Measurements from ENCODE around the gene RDH13. TPM values are rescaled to one million over a fixed set of nuclear protein-coding genes. Genes with fewer than 3 reads are reported as not detected.

Gene RDH13
- total RNA-seq, 1 experiment from 2014 or later: 25.8 TPM

DNA sequence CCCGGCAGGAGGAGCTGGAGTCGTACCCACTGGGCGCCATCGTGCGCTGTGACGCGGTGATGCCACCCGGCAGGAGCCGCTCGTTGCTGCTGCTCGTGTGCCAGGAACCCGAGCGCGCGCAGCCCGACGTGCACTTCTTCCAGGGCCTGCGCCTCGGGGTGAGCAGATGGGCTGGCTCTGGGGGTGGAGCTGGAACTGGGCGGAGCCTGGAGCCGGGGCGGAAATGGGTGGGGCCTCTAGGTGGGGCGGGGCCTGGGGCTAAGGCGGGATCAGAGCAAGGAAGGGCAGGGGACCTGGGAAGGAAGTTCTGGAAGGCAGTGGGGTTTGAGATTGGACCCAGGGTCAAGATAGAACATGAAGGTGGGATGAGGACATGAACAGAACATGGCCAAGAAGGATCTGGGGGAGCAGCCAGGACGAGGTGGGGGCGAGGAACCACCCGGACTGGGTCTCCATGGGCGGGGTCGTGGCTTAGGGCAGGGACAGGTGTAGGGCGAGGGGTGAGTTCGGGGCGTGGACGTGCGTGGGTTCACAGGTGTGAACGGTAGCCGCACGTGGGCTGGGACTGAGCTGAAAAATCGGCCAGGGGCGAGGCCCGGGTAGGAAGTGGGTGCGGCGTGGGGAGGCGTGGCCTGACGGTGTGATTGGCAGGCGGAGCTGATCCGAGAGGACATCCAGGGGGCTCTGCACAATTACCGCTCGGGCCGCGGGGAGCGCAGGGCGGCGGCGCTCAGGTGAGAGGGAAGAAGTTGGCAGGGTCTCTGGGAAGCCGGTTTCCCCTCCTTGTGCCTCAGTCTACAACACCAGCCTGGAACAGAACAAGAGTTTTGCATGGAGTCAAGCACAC, 17.4 kb upstream of the RDH13 start:
- intact Hi-C loops (cut with micrococcal nuclease): no loop called here
- H3K4me1 Mint-ChIP-seq (ENCODE audit: insufficient read depth, unreplicated experiment): peaks cover 19% of the 10 kb centered on the region
- TF ChIP-seq, protein P1, sequence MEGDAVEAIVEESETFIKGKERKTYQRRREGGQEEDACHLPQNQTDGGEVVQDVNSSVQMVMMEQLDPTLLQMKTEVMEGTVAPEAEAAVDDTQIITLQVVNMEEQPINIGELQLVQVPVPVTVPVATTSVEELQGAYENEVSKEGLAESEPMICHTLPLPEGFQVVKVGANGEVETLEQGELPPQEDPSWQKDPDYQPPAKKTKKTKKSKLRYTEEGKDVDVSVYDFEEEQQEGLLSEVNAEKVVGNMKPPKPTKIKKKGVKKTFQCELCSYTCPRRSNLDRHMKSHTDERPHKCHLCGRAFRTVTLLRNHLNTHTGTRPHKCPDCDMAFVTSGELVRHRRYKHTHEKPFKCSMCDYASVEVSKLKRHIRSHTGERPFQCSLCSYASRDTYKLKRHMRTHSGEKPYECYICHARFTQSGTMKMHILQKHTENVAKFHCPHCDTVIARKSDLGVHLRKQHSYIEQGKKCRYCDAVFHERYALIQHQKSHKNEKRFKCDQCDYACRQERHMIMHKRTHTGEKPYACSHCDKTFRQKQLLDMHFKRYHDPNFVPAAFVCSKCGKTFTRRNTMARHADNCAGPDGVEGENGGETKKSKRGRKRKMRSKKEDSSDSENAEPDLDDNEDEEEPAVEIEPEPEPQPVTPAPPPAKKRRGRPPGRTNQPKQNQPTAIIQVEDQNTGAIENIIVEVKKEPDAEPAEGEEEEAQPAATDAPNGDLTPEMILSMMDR (IDR thresholded peaks at IDR 0.05; ENCODE audit: unreplicated experiment): no peak
- no peaks in the 10 kb centered on the region for H3K27me3 Mint-ChIP-seq (ENCODE audit: insufficient read depth, unreplicated experiment)
- H3K4me3 Mint-ChIP-seq (ENCODE audit: unreplicated experiment): peak overlapping the region; percentile 71
- no TSS peak for BruUV-seq (replicated peaks)
- H3K27ac Mint-ChIP-seq (ENCODE audit: low read depth, unreplicated experiment): peak overlapping the region; percentile 23
- peak; percentile 64 for DNase-seq (ENCODE audit: unreplicated experiment)
- no peaks in the 10 kb centered on the region for H3K36me3 Mint-ChIP-seq (ENCODE audit: insufficient read depth, unreplicated experiment)
- POLR2A ChIA-PET: no interaction called here
- no peaks in the 10 kb centered on the region for H3K9me3 Mint-ChIP-seq (ENCODE audit: unreplicated experiment)
- CTCF ChIA-PET: interaction anchor here (0.6 kb wide), 1 partner anchor 9 kb away, joined by 3 read pairs; no protein-coding TSS in a partner anchor

DNA sequence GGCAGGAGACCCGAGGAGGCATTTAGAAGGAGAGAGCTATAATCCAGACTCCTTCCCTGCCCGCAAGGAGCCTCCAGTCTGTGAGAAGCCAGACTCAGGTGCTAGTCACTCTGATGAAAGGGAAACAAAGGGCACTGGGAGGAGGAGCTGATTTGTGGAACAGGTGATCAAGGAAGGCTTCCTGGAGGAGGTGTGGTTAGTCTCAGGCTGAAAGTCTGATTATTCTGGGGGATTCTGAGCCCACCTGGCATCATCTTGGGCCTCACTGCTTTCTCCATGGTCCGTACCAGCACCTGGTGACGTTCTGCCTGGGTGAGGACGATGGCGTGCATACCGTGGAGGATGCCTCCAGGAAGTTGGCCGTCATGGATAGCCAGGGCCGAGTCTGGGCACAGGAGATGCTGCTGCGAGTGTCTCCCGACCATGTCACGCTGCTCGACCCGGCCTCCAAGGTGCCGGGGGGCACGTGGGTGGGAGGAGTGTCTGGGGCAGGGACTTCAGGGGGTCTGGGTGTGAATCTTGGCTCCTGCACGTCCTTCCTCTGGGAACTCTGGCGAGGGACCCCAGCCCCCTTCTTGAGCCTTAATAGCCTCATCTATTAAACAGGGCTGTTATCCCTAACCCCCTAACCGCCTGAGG, 16.6 kb upstream of the RDH13 start:
- H3K27me3 Mint-ChIP-seq (ENCODE audit: insufficient read depth, unreplicated experiment): no peaks in the 10 kb centered on the region
- CTCF ChIA-PET: no interaction called here

DNA sequence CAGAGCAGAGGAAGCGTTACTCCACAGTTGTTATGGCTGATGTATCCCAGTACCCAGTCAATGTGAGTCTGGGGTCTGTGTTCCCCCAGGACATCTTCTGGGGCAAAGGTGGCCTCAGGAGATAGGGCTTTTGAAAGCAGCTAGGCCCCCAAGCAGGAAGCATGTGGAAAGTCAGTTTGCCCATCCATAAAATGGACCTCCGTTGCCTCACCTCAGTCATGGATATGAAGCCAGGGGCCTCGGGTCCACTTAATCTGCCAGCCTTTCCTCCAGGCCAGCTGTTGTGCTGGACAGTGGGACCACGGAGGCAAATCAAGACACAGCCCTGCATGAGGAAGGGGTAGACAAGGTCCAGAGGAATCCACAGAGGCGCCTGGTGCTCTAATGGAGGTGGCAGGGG, 16.0 kb upstream of the RDH13 start:
- BruUV-seq (replicated peaks): no TSS peak
- intact Hi-C loops (cut with micrococcal nuclease): no loop called here
- Mint-ChIP-seq H3K27ac (ENCODE audit: low read depth, unreplicated experiment) (no peak overlapping the region), H3K36me3 (ENCODE audit: insufficient read depth, unreplicated experiment) (no peaks in the 10 kb centered on the region), H3K4me3 (ENCODE audit: unreplicated experiment) (no peak overlapping the region), H3K27me3 (ENCODE audit: insufficient read depth, unreplicated experiment) (no peaks in the 10 kb centered on the region), H3K4me1 (ENCODE audit: insufficient read depth, unreplicated experiment) (peaks cover 20% of the 10 kb centered on the region), H3K9me3 (ENCODE audit: unreplicated experiment) (peaks cover under 1% of the 10 kb centered on the region)
- TF ChIP-seq, protein P1 (IDR thresholded peaks at IDR 0.05; ENCODE audit: unreplicated experiment): no peak
- no peak for DNase-seq (ENCODE audit: unreplicated experiment)
- CTCF ChIA-PET: no interaction called here
- POLR2A ChIA-PET: no interaction called here

More for the DNA sequence above, 16.6 kb upstream of the RDH13 start:
- no peaks in the 10 kb centered on the region for H3K9me3 Mint-ChIP-seq (ENCODE audit: unreplicated experiment)
- TF ChIP-seq, protein P1 (IDR thresholded peaks at IDR 0.05; ENCODE audit: unreplicated experiment): no peak
- POLR2A ChIA-PET: no interaction called here
- BruUV-seq (replicated peaks): no TSS peak
- no peak for DNase-seq (ENCODE audit: unreplicated experiment)
- H3K27ac Mint-ChIP-seq (ENCODE audit: low read depth, unreplicated experiment): peak overlapping the region; percentile 23
- intact Hi-C loops (cut with micrococcal nuclease): no loop called here
- H3K36me3 Mint-ChIP-seq (ENCODE audit: insufficient read depth, unreplicated experiment): no peaks in the 10 kb centered on the region
- H3K4me3 Mint-ChIP-seq (ENCODE audit: unreplicated experiment): peak overlapping the region; percentile 71
- peaks cover 20% of the 10 kb centered on the region for H3K4me1 Mint-ChIP-seq (ENCODE audit: insufficient read depth, unreplicated experiment)

DNA sequence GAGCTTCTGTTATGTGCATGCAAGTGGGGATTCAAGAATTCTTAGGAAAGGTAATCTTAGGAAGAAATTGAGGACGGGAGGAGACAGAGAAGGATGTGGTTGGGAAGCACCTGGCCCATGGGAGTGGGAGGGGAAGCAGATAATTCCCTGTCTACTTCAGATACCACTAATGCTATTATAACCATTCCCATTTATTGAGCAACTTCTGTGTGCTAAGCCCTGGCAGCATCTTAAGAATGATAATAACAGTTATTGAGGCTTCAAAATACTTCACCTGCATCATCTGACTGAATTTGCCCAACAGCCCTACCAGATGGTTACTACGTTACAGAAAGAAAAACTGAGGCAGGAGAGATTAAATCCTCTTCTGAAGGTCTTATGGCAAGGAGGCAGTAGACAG, 14.2 kb upstream of the RDH13 start:
- DNase-seq (ENCODE audit: unreplicated experiment): no peak
- CTCF ChIA-PET: interaction anchor here (0.6 to 4.5 kb wide), 2 partner anchors 12 to 427 kb away, joined by 3 to 29 read pairs; no protein-coding TSS in a partner anchor
- no TSS peak for BruUV-seq (replicated peaks)
- H3K27ac Mint-ChIP-seq (ENCODE audit: low read depth, unreplicated experiment): peak overlapping the region; percentile 39
- H3K4me1 Mint-ChIP-seq (ENCODE audit: insufficient read depth, unreplicated experiment): peaks cover 22% of the 10 kb centered on the region
- H3K27me3 Mint-ChIP-seq (ENCODE audit: insufficient read depth, unreplicated experiment): no peaks in the 10 kb centered on the region
- H3K4me3 Mint-ChIP-seq (ENCODE audit: unreplicated experiment): no peak overlapping the region
- peaks cover 5% of the 10 kb centered on the region for H3K9me3 Mint-ChIP-seq (ENCODE audit: unreplicated experiment)
- TF ChIP-seq, protein P1 (IDR thresholded peaks at IDR 0.05; ENCODE audit: unreplicated experiment): no peak
- no peaks in the 10 kb centered on the region for H3K36me3 Mint-ChIP-seq (ENCODE audit: insufficient read depth, unreplicated experiment)
- POLR2A ChIA-PET: interaction anchor here (0.7 to 2.1 kb wide), 2 partner anchors 24 to 39 kb away, joined by 3 to 6 read pairs; no protein-coding TSS in a partner anchor
- intact Hi-C loops (cut with micrococcal nuclease): no loop called here
